Ovary (tissue), 9 donors: Measurements from ENCODE around the gene KRTAP5-6. TPM values are rescaled to one million over a fixed set of nuclear protein-coding genes. Genes with fewer than 3 reads are reported as not detected.

Source experiments
- DNase-seq, 5 donors: peaks; one replicate each; pipeline ENCODE4 v3.0.0-alpha.2; 2019 to 2020
- H3K27ac ChIP-seq, 2 donors: fragments of 200-600 bp; one replicate each; pipeline versions ENCODE4 v1.5.1 to v1.8.0; 2019 to 2022
- H3K27me3 ChIP-seq: fragments of 200-600 bp; one replicate; pipeline ENCODE4 v1.8.0; 2022
- H3K36me3 ChIP-seq: fragments of 200-600 bp; sonication (generic); one replicate; pipeline ENCODE4 v1.5.1; 2019
- H3K4me1 ChIP-seq: one replicate; pipeline ENCODE4 v1.8.1; 2013; ENCODE audit warnings: mild to moderate bottlenecking, moderate library complexity; ENCODE audit not compliant: insufficient read depth
- H3K4me3 ChIP-seq: fragments of 200-600 bp; sonication (generic); one replicate; pipeline ENCODE4 v1.5.1; 2017
- H3K9me3 ChIP-seq, 2 donors: fragments of 200-600 bp in 1 of 2; sonication (generic) in 1 of 2; one replicate each; pipeline versions ENCODE4 v1.5.1 to v1.8.1; 2013 to 2019; ENCODE audit warnings: mild to moderate bottlenecking in 1 of 2, moderate library complexity in 1 of 2
- CTCF ChIP-seq, 3 donors: fragments of 450-650 bp in 2 of 3; fragments of 200-600 bp in 1 of 3; IDR thresholded peaks; one replicate each; pipeline versions ENCODE4 v1.5.1 to v1.8.0; 2016 to 2022; ENCODE audit warnings: antibody characterized with exemption in 3 of 3, mild to moderate bottlenecking in 1 of 3
- EP300 ChIP-seq: sonication (generic); formaldehyde crosslinking; IDR thresholded peaks from one replicate; pipeline ENCODE4 v1.6.1; 2017; ENCODE audit warnings: antibody characterized with exemption
- POLR2A ChIP-seq: fragments of 450-650 bp; IDR thresholded peaks from one replicate; pipeline ENCODE4 v1.6.1; 2017; ENCODE audit warnings: antibody characterized with exemption, mild to moderate bottlenecking, moderate library complexity
- WGBS, 3 donors: extraction: QIAGEN DNeasy Blood & Tissue Kit in 1 of 3; methylation state at CpG; one replicate each; pipeline versions ENCODE4 v1.1.5 to v1.1.7; 2013 to 2017; 5-methylcytosine and 5-hydroxymethylcytosine counted together
- intact Hi-C, 4 donors: fragments of 100-400 bp; cut with DNase I; formaldehyde crosslinking; loops; one replicate each; pipeline versions ENCODE4 v1.11.0 to v1.15.1; 2022 to 2023
- polyA plus RNA-seq, 2 donors: library from polyadenylated mRNA; stranded (reverse); fragments of 200-250 nt in 1 of 2; fragments of 350-450 nt in 1 of 2; fragmentation: Illumina TruSeq in 1 of 2; extraction: RNeasy Lipid Tissue Mini Kit (QIAGEN cat#74804) in 1 of 2; gene quantifications; one replicate each; pipeline ENCODE4 v1.2.3, GENCODE V29; 2013 to 2014
- total RNA-seq, 7 donors: library from RNA; depleted of rRNA in 2 of 7; stranded (reverse); fragments of >200 nt in 2 of 7; fragmentation: NEBNext Ultra II Directional in 3 of 7; extraction: Animal tissue kit (Norgen Biotek cat#: 25700) in 3 of 7; gene quantifications; one replicate each; pipeline versions ENCODE4 v1.1.0 to v1.2.4, GENCODE V29; 2016 to 2023
- donor health status: DM: no; HTN: no; CAD: no; lungs with moderate emphysema.
- donor health status: DM: no; HTN: no; CAD: no.
- donor health status: Bipolar disorder and iron deficiency.
- donor health status: DM: yes; HTN: yes; CAD: no.
- donor health status: DM: no; HTN: no; CAD: no.
- donor health status: DM: yes; HTN: yes; CAD: no.

The KRTAP5-6 gene
- total and polyA plus RNA-seq, 9 donors, result not detected

GRCh38 chr11:1691026-1691877, 5.7 kb upstream of the KRTAP5-6 start:
- intact Hi-C loops, result loop anchor here in 3 of 4 donors (5.0 to 10.0 kb wide), 6 partner anchors 39 to 466 kb away; partner anchors contain the start of gene TNNT3 (in 1 of the 3)
- Histone ChIP-seq H3K4me3 (no peak overlapping the region), H3K9me3 (no peaks in the 10 kb centered on the region), H3K27ac (no peak overlapping the region), H3K4me1 (peaks cover 8% of the 10 kb centered on the region), H3K36me3 (no peaks in the 10 kb centered on the region), H3K27me3 (no peaks in the 10 kb centered on the region)
- TF ChIP-seq EP300 (no peak), POLR2A (no peak), CTCF (IDR thresholded peaks at IDR 0.05) (no peak)
- no peak for DNase-seq
- WGBS, 3 donors, result 68 to 73% (median 71%) methylated on average over 16 of the region's 16 CpGs

- DNase-seq, result no peak
- no peaks in the 10 kb centered on the region for H3K36me3 ChIP-seq
- intact Hi-C loops, result loop anchor here in 3 of 4 donors (2.0 to 10.0 kb wide), 7 partner anchors 40 to 465 kb away; partner anchors contain the start of gene TNNT3 (in 1 of the 3)
- H3K27ac ChIP-seq, result no peak overlapping the region
- peaks cover 8% of the 10 kb centered on the region for H3K4me1 ChIP-seq
- no peaks in the 10 kb centered on the region for H3K27me3 ChIP-seq
- TF ChIP-seq POLR2A (no peak), CTCF (IDR thresholded peaks at IDR 0.05) (no peak), EP300 (no peak)
- no peaks in the 10 kb centered on the region for H3K9me3 ChIP-seq
- no peak overlapping the region for H3K4me3 ChIP-seq
- WGBS, 3 donors, result 82 to 90% (median 85%) methylated on average over 16 of the region's 16 CpGs
Observed at GRCh38 chr11:1691878-1692707, 4.9 kb upstream of the KRTAP5-6 start.

- H3K4me1 ChIP-seq, result peaks cover 8% of the 10 kb centered on the region
- no peak for TF ChIP-seq CTCF (IDR thresholded peaks at IDR 0.05)
- TF ChIP-seq EP300, result no peak
- TF ChIP-seq POLR2A, result no peak
- no peaks in the 10 kb centered on the region for H3K36me3 ChIP-seq
- intact Hi-C loops, result loop anchor here in 3 of 4 donors (1.0 to 10.0 kb wide), 8 partner anchors 41 to 464 kb away; partner anchors contain the start of gene TNNT3 (in 1 of the 3)
- H3K9me3 ChIP-seq, result no peaks in the 10 kb centered on the region
- no peak overlapping the region for H3K27ac ChIP-seq
- DNase-seq, result no peak
- 43 to 46% (median 44%) methylated on average over 20 of the region's 20 CpGs for WGBS, 3 donors
- no peaks in the 10 kb centered on the region for H3K27me3 ChIP-seq
- H3K4me3 ChIP-seq, result no peak overlapping the region
Observed at GRCh38 chr11:1692708-1693326, 4.2 kb upstream of the KRTAP5-6 start.
